KOPT-K1 (cell line): ENCODE data around the gene TSPEAR.
"Not testable (repeated sequence)": the region's sequence is repeated elsewhere in the genome, so short reads cannot be mapped to it uniquely, and the experiment has no call there.

Experiments used
- H3K27ac ChIP-seq: fragments of 200-600 bp; sonication (generic); 2 replicates; pipeline ENCODE4 v1.5.1; 2016; ENCODE audit warnings: antibody characterized with exemption, mild to moderate bottlenecking, low read depth, low read length; ENCODE audit not compliant: poor library complexity, severe bottlenecking
- H3K36me3 ChIP-seq: fragments of 200-600 bp; sonication (generic); 2 replicates; pipeline ENCODE4 v1.5.1; 2017; ENCODE audit warnings: antibody characterized with exemption, mild to moderate bottlenecking, low read length, moderate library complexity; ENCODE audit not compliant: insufficient read depth
- H3K9me3 ChIP-seq: fragments of 200-600 bp; sonication (generic); 2 replicates; pipeline ENCODE4 v1.5.1; 2017; ENCODE audit warnings: antibody characterized with exemption, low read length, mild to moderate bottlenecking; ENCODE audit not compliant: insufficient read depth, poor library complexity, severe bottlenecking

TSPEAR gene

DNA sequence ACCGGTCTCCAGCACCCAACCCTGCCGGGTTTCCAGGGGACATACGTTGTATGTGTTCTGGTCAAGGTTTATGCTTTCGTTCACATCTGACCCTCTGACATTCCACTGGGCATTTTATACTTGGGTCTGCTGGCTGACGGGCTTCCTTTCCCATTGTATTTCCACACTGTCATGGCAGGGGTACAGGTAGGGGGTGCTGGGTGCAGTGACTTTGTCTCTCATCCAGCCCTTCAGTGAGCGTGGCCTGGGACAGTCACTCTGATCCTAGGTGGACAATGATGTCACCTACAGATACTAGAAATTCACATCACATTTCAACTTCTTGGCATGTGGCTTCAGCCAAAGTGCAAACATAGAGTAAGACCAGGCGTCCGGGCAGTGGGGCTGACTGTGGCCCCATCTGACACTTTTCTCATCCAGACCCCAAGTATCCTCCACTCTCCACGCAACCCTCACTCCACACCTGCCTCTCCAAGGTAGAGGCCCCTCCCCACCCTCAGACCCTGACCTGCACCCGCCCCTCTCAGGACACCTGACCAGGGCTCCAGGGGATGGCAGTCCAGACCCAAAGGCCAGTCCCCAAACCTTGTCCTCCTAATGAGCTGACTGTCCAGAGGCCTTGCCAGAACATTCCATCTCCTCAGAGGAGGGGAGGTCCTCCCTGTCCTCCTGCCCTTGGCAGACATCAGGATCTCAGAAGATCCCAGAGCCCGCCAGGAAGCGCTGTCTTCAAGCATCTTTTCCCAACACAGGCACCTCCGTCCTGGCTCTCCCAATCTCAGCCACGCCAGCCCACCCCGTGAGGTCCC, 75.0 kb downstream of the TSPEAR start:
- Histone ChIP-seq H3K27ac (no peak overlapping the region), H3K9me3 (peaks cover 21% of the 10 kb centered on the region), H3K36me3 (no peaks in the 10 kb centered on the region)

DNA sequence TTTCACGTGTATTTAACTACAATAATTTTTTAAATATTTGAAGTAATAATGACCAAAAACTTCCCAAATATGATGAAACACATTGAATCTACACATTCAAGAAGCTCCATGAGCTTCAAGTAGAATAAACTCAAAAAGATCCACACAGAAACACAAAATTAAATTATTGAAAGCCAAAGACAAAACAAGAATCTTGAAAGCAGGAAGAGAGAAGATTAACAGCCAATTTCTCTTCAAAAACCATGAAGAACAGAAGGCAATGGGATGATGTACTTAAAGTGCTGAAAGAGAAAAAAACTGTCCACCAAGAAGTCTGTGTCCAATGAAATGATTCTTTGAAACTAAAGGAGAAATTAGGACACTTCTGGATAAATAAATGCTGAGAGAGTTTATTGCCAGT, 79.3 kb downstream of the TSPEAR start:
- H3K36me3 ChIP-seq: no peaks in the 10 kb centered on the region
- peaks cover 25% of the 10 kb centered on the region for H3K9me3 ChIP-seq
- no peak overlapping the region for H3K27ac ChIP-seq

DNA sequence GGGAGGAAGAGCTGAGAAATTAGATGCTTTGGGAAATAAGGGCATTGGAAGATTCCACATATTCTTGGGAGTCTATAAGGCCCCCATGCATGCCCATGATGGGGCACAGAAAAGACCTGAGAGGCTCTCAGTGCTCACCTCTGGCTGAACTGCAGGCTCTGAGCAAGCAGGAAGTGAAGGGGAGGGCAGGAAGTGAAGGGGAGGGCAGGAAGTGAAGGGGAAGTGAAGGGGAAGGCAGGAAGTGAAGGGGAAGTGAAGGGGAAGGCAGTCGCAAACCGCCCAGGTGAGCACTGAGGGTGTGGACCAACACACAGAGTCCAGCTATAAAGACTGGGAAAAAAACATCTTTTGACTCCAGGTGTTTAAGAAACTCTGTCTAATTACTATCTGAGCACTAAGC, 80.9 kb downstream of the TSPEAR start:
- Histone ChIP-seq H3K9me3 (peaks cover 25% of the 10 kb centered on the region), H3K36me3 (no peaks in the 10 kb centered on the region), H3K27ac (no peak overlapping the region)

DNA sequence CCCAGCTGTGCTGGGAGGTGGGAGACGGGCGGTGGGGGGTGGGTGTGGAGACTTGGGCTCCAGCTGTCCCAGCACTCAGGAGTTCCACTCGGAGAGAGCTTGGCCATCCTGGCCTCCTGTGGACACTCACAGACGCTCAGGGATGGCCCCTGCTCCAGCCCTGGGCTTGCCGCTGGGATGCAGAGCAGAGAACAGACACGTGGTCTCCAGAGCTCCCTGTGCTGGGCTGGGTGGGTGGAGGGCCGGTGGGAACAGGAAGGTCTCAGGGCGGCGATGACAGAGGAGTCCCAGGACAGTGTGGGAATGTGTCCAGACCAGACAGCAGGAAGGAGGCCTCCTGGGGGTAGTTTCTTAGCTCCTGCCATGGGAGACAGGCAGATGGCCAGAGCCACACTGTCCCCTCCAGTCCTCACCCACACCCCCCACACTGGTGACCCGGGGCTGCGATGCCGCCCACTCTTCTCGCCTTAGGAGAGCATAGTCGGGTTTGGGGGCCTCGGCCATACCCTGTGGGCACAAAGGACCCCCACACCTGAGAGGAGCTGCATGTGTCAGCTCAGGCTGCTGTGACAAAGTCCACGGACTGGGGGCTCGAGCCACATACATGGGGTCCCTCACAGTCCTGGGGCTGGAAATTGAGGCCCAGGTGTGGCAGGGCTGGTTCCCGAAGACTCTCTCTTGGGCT, 82.5 kb downstream of the TSPEAR start:
- Histone ChIP-seq H3K36me3 (no peaks in the 10 kb centered on the region), H3K27ac (no peak overlapping the region), H3K9me3 (peaks cover 38% of the 10 kb centered on the region)

DNA sequence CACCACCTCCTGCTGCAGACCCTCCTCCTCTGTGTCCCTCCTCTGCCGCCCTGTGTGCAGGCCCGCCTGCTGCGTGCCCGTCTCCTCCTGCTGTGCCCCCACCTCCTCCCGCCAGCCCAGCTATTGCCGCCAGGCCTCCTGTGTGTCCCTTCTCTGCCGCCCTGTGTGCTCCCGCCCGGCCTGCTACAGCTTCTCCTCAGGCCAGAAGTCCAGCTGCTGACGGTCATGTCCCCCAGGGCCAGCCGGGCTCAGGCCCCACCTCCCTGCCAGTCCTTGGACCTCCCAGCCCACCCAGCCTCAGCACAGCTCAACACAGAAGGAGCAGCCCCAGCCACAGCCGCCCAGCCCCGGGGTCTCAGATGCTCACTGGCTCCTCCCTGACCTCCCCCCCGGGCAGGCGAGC, 83.5 kb downstream of the TSPEAR start:
- H3K36me3 ChIP-seq, H3K27ac ChIP-seq: not testable (repeated sequence)
- peaks cover 48% of the 10 kb centered on the region for H3K9me3 ChIP-seq

DNA sequence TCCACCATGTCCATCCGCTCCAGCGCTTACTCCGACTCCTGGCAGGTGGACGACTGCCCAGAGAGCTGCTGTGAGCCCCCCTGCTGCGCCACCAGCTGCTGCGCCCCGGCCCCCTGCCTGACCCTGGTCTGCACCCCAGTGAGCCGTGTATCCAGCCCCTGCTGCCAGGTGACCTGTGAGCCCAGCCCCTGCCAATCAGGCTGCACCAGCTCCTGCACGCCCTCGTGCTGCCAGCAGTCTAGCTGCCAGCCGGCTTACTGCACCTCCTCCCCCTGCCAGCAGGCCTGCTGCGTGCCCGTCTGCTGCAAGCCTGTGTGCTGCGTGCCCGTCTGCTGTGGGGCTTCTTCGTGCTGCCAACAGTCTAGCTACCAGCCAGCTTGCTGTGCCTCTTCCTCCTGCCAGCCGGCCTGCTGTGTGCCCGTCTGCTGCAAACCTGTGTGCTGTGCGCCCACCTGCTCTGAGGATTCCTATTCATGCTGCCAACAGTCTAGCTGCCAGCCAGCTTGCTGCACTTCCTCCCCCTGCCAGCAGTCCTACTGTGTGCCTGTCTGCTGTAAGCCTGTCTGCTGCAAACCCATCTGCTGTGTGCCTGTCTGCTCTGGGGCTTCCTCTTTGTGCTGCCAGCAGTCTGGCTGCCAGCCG, 84.1 kb downstream of the TSPEAR start:
- H3K9me3 ChIP-seq: peaks cover 49% of the 10 kb centered on the region
- not testable (repeated sequence) for H3K36me3 ChIP-seq, H3K27ac ChIP-seq

DNA sequence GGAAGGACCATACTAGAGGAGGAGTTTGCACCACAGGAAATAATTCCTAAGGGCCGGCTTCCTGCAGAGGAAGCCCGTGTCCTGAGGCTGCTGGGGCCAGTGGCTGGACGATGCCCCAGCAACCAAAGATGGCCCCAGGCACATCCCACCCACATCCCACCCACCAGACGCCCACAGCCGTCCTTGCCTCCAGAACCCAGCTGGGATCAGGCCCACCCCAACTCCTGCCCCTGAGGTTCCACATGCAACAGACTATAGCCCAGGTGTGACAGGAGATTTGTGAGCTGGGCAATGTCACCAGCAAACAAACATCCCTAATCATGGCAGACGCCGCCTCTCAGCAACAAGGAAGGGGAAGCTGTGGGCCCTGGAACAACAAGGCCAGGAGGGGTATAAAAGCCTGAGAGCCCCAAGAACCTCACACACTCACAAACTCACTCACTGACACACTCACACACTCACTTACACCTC, 84.7 kb downstream of the TSPEAR start, which contains the start of gene KRTAP10-9:
Gene KRTAP10-9 (plus strand): TSS at position 421 of the 471 bp plus-strand sequence. CDS start 79 bp downstream, outside the sequence.
- Histone ChIP-seq H3K9me3 (peaks cover 43% of the 10 kb centered on the region), H3K36me3 (no peaks in the 10 kb centered on the region), H3K27ac (no peak within 1 kb of the TSS)

DNA sequence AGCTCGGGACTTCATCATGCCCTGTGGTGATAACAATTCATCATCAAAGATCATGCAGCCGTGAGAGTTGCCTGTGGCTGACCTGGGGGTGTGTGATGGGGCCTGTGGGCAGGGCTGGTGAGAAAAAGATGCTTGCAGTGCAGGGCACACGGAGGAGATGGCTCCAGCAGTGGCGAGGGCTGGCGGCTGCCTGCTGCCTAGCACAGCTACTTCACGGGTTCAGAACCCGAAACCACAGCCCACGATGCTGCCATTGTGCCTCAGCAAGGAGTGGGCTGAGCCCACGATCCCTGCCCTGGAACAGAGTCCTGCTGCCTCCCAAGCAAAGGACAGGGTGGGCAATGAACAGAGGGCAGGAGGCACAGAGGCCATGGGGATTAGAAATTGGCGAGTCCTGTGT, 85.1 kb downstream of the TSPEAR start:
- Histone ChIP-seq H3K36me3 (no peaks in the 10 kb centered on the region), H3K27ac (no peak overlapping the region), H3K9me3 (peaks cover 39% of the 10 kb centered on the region)

DNA sequence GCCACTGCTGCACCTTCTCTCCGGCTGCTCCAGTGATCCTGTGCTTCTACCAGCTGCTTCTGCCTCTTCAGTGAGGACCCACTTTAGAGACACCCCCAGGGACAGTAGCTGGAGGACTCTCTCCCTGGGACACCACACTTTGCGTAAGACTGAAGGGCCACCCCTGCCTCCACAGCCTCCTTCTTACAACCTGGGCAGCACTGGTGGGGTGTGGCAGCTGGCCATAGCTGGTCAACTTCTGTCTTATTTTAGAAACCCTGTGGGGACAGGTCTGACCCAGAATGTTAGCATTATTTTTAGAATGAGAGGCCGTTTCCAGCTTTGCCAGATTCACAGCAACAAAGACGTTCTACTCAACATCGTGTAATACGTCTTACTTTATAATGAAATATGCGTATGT, 85.6 kb downstream of the TSPEAR start:
- Histone ChIP-seq H3K9me3 (peaks cover 34% of the 10 kb centered on the region), H3K36me3 (no peaks in the 10 kb centered on the region), H3K27ac (no peak overlapping the region)

DNA sequence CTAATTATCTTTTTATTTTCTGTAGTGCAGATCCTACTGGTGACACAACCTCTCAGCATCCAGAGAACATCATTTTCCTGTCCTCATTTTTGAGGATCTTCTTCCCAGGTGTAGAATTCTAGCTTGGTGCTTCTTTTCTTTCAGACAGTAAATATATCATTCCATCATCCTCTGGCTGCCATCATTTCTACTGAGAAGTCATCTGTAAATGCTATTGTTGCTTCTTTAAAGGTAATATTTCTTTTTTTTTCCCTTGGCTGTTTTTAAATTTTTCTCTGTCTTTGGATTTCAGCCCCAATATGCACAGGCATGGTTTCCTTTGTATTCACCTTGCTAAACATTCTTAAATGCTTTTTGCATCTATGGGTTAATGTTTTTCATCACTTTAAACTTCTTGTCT, 87.8 kb downstream of the TSPEAR start:
- Histone ChIP-seq H3K9me3 (peaks cover 37% of the 10 kb centered on the region), H3K27ac (no peak overlapping the region), H3K36me3 (no peaks in the 10 kb centered on the region)

DNA sequence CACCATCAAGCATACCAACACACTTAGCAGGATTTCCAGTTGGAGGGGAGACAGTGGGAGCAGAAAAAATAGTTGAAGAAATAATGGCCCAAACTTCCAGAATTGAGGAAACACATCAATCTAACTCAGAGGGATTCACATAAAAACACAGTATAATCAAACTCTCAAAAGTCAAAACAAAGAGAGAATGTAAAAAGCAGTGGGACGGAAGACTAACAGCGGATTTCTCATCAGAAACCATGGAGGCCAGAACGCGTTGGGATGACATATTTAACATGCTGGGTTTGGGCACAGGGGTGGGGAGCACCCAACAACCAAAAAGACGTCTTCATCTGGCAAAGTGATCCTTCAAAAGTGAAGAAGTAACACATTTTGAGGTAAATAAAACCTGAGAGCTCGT, 91.5 kb downstream of the TSPEAR start:
- peaks cover 34% of the 10 kb centered on the region for H3K9me3 ChIP-seq
- H3K36me3 ChIP-seq: no peaks in the 10 kb centered on the region
- H3K27ac ChIP-seq: no peak overlapping the region

DNA sequence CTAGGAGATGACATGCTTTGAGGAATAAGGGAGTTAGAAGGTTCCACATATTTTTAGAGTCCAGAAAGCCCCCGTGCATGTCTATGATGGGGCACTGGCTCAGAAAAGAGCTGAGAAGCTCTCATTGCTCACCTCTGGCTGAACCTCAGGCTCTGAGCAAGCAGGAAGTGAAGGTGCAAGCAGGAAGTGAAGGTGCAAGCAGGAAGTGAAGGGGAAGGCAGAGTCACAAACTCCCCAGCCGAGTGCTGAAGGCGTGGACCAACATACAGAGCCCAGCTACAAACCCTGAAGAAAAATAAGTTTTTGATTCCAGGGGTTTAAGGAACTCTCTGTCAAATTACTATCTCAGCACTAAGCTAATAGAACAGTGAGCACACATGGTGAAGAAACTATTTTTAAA, 92.5 kb downstream of the TSPEAR start:
- H3K27ac ChIP-seq: peak overlapping the region; percentile 38
- H3K36me3 ChIP-seq: no peaks in the 10 kb centered on the region
- H3K9me3 ChIP-seq: peaks cover 24% of the 10 kb centered on the region

DNA sequence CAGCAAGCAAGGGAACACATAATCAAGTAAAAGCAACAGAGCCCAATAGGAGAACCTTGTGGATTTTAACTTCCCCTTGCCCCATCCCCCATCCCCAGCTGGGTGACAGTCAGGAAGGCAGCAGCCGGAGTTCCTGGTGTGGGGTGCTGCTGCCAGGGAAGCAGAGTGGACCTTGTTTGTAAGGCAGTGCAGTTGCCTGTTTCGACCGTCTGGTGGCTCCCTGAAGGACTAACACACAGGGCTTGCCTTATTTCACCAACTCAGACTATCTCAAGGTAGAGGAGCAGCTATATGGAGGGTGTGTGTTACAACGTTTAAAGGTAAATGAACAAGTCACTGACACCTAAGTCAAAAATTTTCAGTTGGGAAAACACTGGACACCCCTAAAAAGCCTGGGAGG, 92.9 kb downstream of the TSPEAR start:
- peak overlapping the region; percentile 38 for H3K27ac ChIP-seq
- no peaks in the 10 kb centered on the region for H3K36me3 ChIP-seq
- H3K9me3 ChIP-seq: peaks cover 20% of the 10 kb centered on the region

DNA sequence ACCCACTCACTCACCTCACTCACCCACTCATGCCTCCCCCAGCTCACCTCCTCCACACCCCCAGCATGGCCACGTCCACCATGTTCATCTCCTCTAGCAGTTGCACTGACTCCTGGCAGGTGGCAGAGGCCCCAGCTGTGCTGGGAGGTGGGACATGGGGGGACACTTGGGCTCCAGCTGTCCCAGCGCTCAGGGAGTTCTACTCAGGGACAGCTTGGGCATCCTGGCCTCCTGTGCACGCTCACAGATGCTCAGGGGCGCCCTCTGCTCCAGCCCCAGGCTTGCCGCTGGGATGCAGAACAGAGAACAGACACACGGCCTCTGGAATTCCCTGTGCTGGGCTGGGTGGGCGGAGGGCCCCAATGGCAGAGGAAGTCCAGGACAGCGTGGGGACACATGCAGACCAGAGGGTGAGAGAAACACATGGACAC, 94.3 kb downstream of the TSPEAR start:
- Histone ChIP-seq H3K36me3 (no peaks in the 10 kb centered on the region), H3K27ac (no peak overlapping the region), H3K9me3 (peaks cover 11% of the 10 kb centered on the region)

DNA sequence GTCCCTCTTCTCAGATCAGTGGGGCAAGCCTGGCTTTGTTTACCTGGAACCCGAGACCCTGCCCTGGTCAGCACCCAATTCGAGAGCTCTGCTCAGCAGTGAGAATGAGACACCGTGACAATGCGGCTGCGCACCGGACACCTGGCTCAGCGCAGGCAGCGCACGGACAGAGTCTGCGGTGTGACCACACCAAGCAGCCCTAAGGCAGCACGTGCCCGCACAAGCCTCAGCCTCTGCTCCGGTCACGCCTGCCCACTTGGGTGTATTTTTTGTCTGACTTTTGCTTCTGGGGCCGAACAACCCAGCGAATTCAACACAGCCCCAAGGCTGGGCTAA, 94.8 kb downstream of the TSPEAR start:
- Histone ChIP-seq H3K36me3 (no peaks in the 10 kb centered on the region), H3K9me3 (peaks cover 16% of the 10 kb centered on the region), H3K27ac (no peak overlapping the region)
